MM.1S (cell line): ENCODE results near the gene FOXC1.

ENCODE experiments used
- CTCF ChIP-seq: fragments of 300-600 bp; sonication (generic); IDR thresholded peaks from 2 replicates; pipeline ENCODE4 v1.5.1; 2016; ENCODE audit warnings: antibody characterized with exemption, low read length, mixed read lengths
- EZH2 ChIP-seq: fragments of 300-600 bp; sonication (generic); optimal IDR thresholded peaks from 2 replicates; pipeline ENCODE3; 2017; ENCODE audit warnings: low read depth, mild to moderate bottlenecking, antibody characterized with exemption, low read length, mixed read lengths
- EZH2phosphoT487 ChIP-seq: fragments of 300-600 bp; sonication (generic); IDR thresholded peaks from 2 replicates; pipeline ENCODE4 v1.6.1; 2018; ENCODE audit warnings: antibody characterized with exemption, low read length

GRCh38 chr6:1593958-1594314 lies 15.8 kb upstream of the FOXC1 start:
- no peak for TF ChIP-seq CTCF
- TF ChIP-seq EZH2phosphoT487: no peak
- no peak for TF ChIP-seq EZH2
